ENCODE measurements around the gene NHERF2. TPM values are rescaled to one million over a fixed set of nuclear protein-coding genes. Genes with fewer than 3 reads are reported as not detected.

NHERF2 gene
- total RNA-seq, 2 experiments from 2014 or later = 2.8 to 3.0 TPM

GRCh38 chr16:1992704-1993317 is 33.9 kb upstream of the NHERF2 start:
- Mint-ChIP-seq H3K9me3 (no peaks in the 10 kb centered on the region), H3K27ac (no peak overlapping the region), H3K27me3 (peaks cover 18% of the 10 kb centered on the region), H3K4me3 (no peak overlapping the region), H3K4me1 (ENCODE audit: low read depth) (peaks cover 23% of the 10 kb centered on the region), H3K36me3 (ENCODE audit: low read depth) (peaks cover 10% of the 10 kb centered on the region)
- POLR2A ChIA-PET = interaction anchor here (0.6 to 29.2 kb wide), 7 partner anchors 10 to 162 kb away, joined by 3 to 505 read pairs (median 4); partner anchors contain the start of genes NDUFB10, RNF151, RPS2 and TBL3
- CTCF ChIA-PET = interaction anchor here (1.1 to 3.2 kb wide), 2 partner anchors 11 to 21 kb away, joined by 3 to 34 read pairs; partner anchors contain the start of gene TBL3
- ATAC-seq (no peak), DNase-seq (no peak)
- TF ChIP-seq CTCF (IDR thresholded peaks at IDR 0.05) = no peak
- intact Hi-C loops (cut with micrococcal nuclease) = no loop called here

GRCh38 chr16:1993731-1994131 is 33.0 kb upstream of the NHERF2 start:
- H3K4me3 Mint-ChIP-seq = no peak overlapping the region
- ChIA-PET POLR2A (interaction anchor here (1.3 to 29.2 kb wide), 5 partner anchors 9 to 161 kb away, joined by 4 to 505 read pairs (median 4); partner anchors contain the start of genes NDUFB10, RNF151, RPS2 and TBL3), CTCF (interaction anchor here (0.7 to 3.2 kb wide), 3 partner anchors 10 to 147 kb away, joined by 5 to 34 read pairs (median 5); no protein-coding TSS in a partner anchor)
- no peak overlapping the region for H3K27ac Mint-ChIP-seq
- intact Hi-C loops (cut with micrococcal nuclease) = no loop called here
- H3K27me3 Mint-ChIP-seq = peaks cover 12% of the 10 kb centered on the region
- ATAC-seq (no peak), DNase-seq (no peak)
- H3K9me3 Mint-ChIP-seq = no peaks in the 10 kb centered on the region
- H3K36me3 Mint-ChIP-seq (ENCODE audit: low read depth) = peaks cover 15% of the 10 kb centered on the region
- peaks cover 23% of the 10 kb centered on the region for H3K4me1 Mint-ChIP-seq (ENCODE audit: low read depth)
- TF ChIP-seq CTCF (IDR thresholded peaks at IDR 0.05) = no peak

- no peak overlapping the region for H3K27ac Mint-ChIP-seq
- no peak for ATAC-seq
- no peak for DNase-seq
- no peaks in the 10 kb centered on the region for H3K9me3 Mint-ChIP-seq
- no peaks in the 10 kb centered on the region for H3K27me3 Mint-ChIP-seq
- ChIA-PET POLR2A (interaction anchor here (0.9 to 29.2 kb wide), 5 partner anchors 10 to 154 kb away, joined by 3 to 505 read pairs (median 7); partner anchors contain the start of genes NDUFB10, NOXO1, RNF151 and RPS2), CTCF (interaction anchor here (1.0 kb wide), 1 partner anchor 25 kb away, joined by 3 read pairs; no protein-coding TSS in a partner anchor)
- intact Hi-C loops (cut with micrococcal nuclease) = no loop called here
- peaks cover 15% of the 10 kb centered on the region for H3K4me1 Mint-ChIP-seq (ENCODE audit: low read depth)
- H3K36me3 Mint-ChIP-seq (ENCODE audit: low read depth) = peaks cover 27% of the 10 kb centered on the region
- no peak overlapping the region for H3K4me3 Mint-ChIP-seq
- no peak for TF ChIP-seq CTCF (IDR thresholded peaks at IDR 0.05)
These were observed 29.0 kb upstream of the NHERF2 start for GRCh38 chr16:1997494-1998359.

GRCh38 chr16:1998360-1998835 is 28.3 kb upstream of the NHERF2 start:
- TF ChIP-seq CTCF (IDR thresholded peaks at IDR 0.05) = no peak
- CTCF ChIA-PET = interaction anchor here (1.0 kb wide), 1 partner anchor 24 kb away, joined by 3 read pairs; no protein-coding TSS in a partner anchor
- intact Hi-C loops (cut with micrococcal nuclease) = no loop called here
- Mint-ChIP-seq H3K27me3 (no peaks in the 10 kb centered on the region), H3K27ac (no peak overlapping the region), H3K4me3 (no peak overlapping the region), H3K36me3 (ENCODE audit: low read depth) (peaks cover 27% of the 10 kb centered on the region), H3K4me1 (ENCODE audit: low read depth) (peaks cover 13% of the 10 kb centered on the region), H3K9me3 (no peaks in the 10 kb centered on the region)
- ATAC-seq (no peak), DNase-seq (no peak)
- POLR2A ChIA-PET = interaction anchor here (0.9 to 29.2 kb wide), 2 partner anchors 10 to 33 kb away, joined by 3 to 505 read pairs; partner anchors contain the start of genes NDUFB10, RNF151, RPS2 and TBL3

Data from activated CD8-positive, alpha-beta T cell treated with anti-CD3 and anti-CD28 coated beads for 36 hours (primary cell).